PC-9 (cell line): ENCODE measurements around the gene ACTR1B.

Experiments used
- EZH2 ChIP-seq: fragments of 200-600 bp; sonication (generic); IDR thresholded peaks from 2 replicates; pipeline ENCODE4 v1.8.0; 2017; ENCODE audit warnings: antibody characterized with exemption, low read depth
- TF ChIP-seq, protein P1 (sequence below): fragments of 200-600 bp; sonication (generic); conservative IDR thresholded peaks from 2 replicates; pipeline ENCODE4 v1.6.1; 2017; ENCODE audit warnings: mixed run types, antibody characterized with exemption, mild to moderate bottlenecking, moderate library complexity

DNA sequence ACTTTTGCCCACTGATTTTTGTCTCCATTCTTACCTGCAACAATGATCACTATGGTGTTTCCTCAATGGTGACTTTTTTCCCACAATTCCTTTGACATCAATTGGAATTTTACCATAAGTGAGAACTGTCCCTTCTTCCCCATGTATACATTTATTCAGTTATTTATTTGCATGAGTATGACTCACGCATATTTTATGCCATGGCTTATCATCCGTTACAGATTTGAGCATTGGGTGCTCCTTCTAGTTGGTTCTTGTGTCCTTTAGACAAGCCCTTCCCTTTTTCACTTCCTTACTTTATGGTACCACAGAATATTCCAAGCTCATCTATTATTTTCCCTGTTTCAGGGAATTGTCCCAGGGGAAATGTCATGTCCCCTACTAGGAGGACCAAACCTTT lies 10.4 kb downstream of the ACTR1B start:
- TF ChIP-seq EZH2, result no peak
- TF ChIP-seq, protein P1, sequence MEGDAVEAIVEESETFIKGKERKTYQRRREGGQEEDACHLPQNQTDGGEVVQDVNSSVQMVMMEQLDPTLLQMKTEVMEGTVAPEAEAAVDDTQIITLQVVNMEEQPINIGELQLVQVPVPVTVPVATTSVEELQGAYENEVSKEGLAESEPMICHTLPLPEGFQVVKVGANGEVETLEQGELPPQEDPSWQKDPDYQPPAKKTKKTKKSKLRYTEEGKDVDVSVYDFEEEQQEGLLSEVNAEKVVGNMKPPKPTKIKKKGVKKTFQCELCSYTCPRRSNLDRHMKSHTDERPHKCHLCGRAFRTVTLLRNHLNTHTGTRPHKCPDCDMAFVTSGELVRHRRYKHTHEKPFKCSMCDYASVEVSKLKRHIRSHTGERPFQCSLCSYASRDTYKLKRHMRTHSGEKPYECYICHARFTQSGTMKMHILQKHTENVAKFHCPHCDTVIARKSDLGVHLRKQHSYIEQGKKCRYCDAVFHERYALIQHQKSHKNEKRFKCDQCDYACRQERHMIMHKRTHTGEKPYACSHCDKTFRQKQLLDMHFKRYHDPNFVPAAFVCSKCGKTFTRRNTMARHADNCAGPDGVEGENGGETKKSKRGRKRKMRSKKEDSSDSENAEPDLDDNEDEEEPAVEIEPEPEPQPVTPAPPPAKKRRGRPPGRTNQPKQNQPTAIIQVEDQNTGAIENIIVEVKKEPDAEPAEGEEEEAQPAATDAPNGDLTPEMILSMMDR, result no peak
